Lung (tissue), 12 donors: Measurements from ENCODE around the gene PGS1. TPM values are rescaled to one million over a fixed set of nuclear protein-coding genes. Genes with fewer than 3 reads are reported as not detected.
A peak's percentile ranks its signal among the peaks of the same experiment; 100 is the strongest.

Experiments used
- ATAC-seq: fragments of 200-7000 bp; cut with Tn5 transposase; one replicate; pipeline ENCODE4 v1.9.1; 2020; ENCODE audit warnings: moderate number of reproducible peaks; ENCODE audit not compliant: insufficient read depth, low FRiP score
- DNase-seq, 3 donors: peaks; one replicate each; pipeline ENCODE4 v3.0.0-alpha.2; 2013 to 2017
- H3K27ac ChIP-seq, 2 donors: one replicate each; pipeline ENCODE4 v1.5.1; 2013; ENCODE audit warnings: mild to moderate bottlenecking in 2 of 2, moderate library complexity in 2 of 2, control low read depth in 1 of 2, inconsistent platforms in 1 of 2, low read depth in 1 of 2, low read length in 1 of 2
- H3K27me3 ChIP-seq, 3 donors: one replicate each; pipeline ENCODE4 v1.5.1; 2013; ENCODE audit warnings: low read length in 2 of 3; ENCODE audit not compliant: control insufficient read depth in 3 of 3, insufficient read depth in 3 of 3
- H3K36me3 ChIP-seq, 4 donors: one replicate each; pipeline ENCODE4 v1.5.1; 2013; ENCODE audit warnings: low read length in 4 of 4, mild to moderate bottlenecking in 1 of 4, moderate library complexity in 1 of 4; ENCODE audit not compliant: control insufficient read depth in 4 of 4, insufficient read depth in 4 of 4
- H3K4me1 ChIP-seq, 5 donors: one replicate each; pipeline ENCODE4 v1.5.1; 2013; ENCODE audit warnings: low read length in 5 of 5, mild to moderate bottlenecking in 2 of 5, moderate library complexity in 1 of 5; ENCODE audit not compliant: control insufficient read depth in 5 of 5, insufficient read depth in 5 of 5
- H3K4me3 ChIP-seq: one replicate; pipeline ENCODE4 v1.5.1; 2013; ENCODE audit warnings: mild to moderate bottlenecking, control low read depth, moderate library complexity
- H3K9ac ChIP-seq, 2 donors: one replicate each; pipeline ENCODE4 v1.5.1; 2013; ENCODE audit warnings: low read length in 2 of 2, control low read depth in 1 of 2; ENCODE audit not compliant: insufficient read depth in 1 of 2
- H3K9me3 ChIP-seq, 4 donors: one replicate each; pipeline ENCODE4 v1.5.1; 2013; ENCODE audit warnings: low read length in 3 of 4, mild to moderate bottlenecking in 1 of 4, moderate library complexity in 1 of 4; ENCODE audit not compliant: control insufficient read depth in 4 of 4, insufficient read depth in 3 of 4
- WGBS, 2 donors: extraction: QIAGEN DNeasy Blood & Tissue Kit; methylation state at CpG; one replicate each; pipeline ENCODE4 v1.1.7; 2013; 5-methylcytosine and 5-hydroxymethylcytosine counted together
- polyA plus RNA-seq, 2 donors: library from polyadenylated mRNA; stranded (reverse); fragments of 200-250 nt; gene quantifications; one replicate each; pipeline ENCODE4 v1.2.1, GENCODE V29; 2013
- total RNA-seq, 2 donors: library from RNA; depleted of rRNA in 1 of 2; stranded (reverse); fragments of >200 nt in 1 of 2; gene quantifications; one replicate each; pipeline ENCODE4 v1.2.1, GENCODE V29; 2014 to 2021
- TF ChIP-seq, protein P1 (sequence below): IDR thresholded peaks from 2 replicates; pipeline ENCODE4 v1.5.1; 2012; ENCODE audit warnings: mild to moderate bottlenecking; ENCODE audit errors: control extremely low read depth, extremely low read depth
- donor health status: control.
- donor health status: control.
- donor health status: Bipolar disorder and iron deficiency.
- donor health status: healthy.
- donor health status: DM: yes; HTN: yes; CAD: no.

Gene PGS1
- total and polyA plus RNA-seq, 4 donors = 44.9 to 104 (median 94.3) TPM

DNA sequence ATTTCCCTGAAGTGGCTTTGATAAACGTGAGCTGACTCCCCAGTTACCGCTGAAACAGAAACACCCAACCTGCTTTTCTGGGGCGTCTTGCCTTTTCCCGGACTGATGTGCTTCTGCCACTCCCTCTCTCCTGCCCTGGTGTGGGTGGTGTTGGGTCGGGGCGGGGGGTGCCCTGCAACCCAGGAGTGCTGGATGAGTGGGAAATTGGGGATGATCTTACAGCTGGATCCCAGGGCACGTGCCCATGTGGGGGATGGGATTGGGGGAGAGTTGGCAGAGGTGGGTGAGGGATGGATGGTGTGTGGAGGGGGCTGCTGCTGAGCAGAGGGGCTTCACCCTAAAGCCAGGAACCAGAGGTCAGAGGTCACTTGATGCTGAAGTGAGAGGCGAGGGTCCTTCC is 28.5 kb downstream of the PGS1 start:
- H3K27ac ChIP-seq = peak overlapping the region in 1 of 2 donors; percentile 52
- no peaks in the 10 kb centered on the region for H3K27me3 ChIP-seq
- DNase-seq (no peak), ATAC-seq (no peak)
- peaks cover 7 to 53% (median 18%) of the 10 kb centered on the region in 4 donors for H3K36me3 ChIP-seq
- WGBS, 2 donors = 82 to 84% methylated on average over 8 of the region's 8 CpGs
- TF ChIP-seq, protein P1, sequence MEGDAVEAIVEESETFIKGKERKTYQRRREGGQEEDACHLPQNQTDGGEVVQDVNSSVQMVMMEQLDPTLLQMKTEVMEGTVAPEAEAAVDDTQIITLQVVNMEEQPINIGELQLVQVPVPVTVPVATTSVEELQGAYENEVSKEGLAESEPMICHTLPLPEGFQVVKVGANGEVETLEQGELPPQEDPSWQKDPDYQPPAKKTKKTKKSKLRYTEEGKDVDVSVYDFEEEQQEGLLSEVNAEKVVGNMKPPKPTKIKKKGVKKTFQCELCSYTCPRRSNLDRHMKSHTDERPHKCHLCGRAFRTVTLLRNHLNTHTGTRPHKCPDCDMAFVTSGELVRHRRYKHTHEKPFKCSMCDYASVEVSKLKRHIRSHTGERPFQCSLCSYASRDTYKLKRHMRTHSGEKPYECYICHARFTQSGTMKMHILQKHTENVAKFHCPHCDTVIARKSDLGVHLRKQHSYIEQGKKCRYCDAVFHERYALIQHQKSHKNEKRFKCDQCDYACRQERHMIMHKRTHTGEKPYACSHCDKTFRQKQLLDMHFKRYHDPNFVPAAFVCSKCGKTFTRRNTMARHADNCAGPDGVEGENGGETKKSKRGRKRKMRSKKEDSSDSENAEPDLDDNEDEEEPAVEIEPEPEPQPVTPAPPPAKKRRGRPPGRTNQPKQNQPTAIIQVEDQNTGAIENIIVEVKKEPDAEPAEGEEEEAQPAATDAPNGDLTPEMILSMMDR = no peak
- no peak overlapping the region for H3K9ac ChIP-seq
- no peaks in the 10 kb centered on the region for H3K9me3 ChIP-seq
- H3K4me1 ChIP-seq = peaks cover 6 to 34% (median 9%) of the 10 kb centered on the region in 5 donors
- H3K4me3 ChIP-seq = no peak overlapping the region

DNA sequence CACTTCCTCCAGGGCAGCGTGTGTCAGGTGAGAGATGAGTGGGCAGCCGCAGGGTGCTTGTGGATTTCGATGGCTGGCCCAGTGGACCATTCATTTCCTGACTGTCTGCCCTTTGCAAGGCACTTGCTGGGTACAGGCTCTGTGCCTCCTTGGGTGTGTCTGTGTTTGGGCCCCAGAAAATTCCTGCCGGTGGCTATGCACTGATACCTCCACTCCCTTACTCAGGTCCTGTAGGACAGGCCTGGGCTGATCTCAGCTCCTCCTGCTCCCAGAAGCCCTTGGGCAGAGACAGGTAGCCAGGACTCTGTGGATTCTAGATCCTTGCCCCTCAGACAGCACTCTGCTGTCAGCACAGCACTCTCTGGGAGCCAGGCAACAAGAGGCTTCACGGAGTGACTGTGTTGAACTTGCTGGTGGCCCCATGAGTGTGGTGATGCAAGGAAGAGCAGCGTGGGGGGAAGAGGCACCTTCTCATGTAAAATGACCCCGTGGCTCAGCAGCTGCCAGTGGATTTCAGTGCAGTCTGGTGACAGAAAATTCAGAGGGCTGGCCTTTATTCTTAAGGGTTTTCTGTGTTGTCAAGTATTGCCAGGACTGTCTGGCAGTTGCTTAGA is 29.0 kb downstream of the PGS1 start:
- ATAC-seq (no peak), DNase-seq (no peak)
- WGBS, 2 donors = 75 to 77% methylated on average over 7 of the region's 7 CpGs
- TF ChIP-seq, protein P1 = no peak
- no peak overlapping the region for H3K9ac ChIP-seq
- peaks cover 7 to 50% (median 17%) of the 10 kb centered on the region in 4 donors for H3K36me3 ChIP-seq
- peak overlapping the region in 1 of 2 donors; percentile 52 for H3K27ac ChIP-seq
- H3K4me3 ChIP-seq = no peak overlapping the region
- H3K27me3 ChIP-seq = no peaks in the 10 kb centered on the region
- peaks cover 6 to 38% (median 9%) of the 10 kb centered on the region in 5 donors for H3K4me1 ChIP-seq
- H3K9me3 ChIP-seq = no peaks in the 10 kb centered on the region

DNA sequence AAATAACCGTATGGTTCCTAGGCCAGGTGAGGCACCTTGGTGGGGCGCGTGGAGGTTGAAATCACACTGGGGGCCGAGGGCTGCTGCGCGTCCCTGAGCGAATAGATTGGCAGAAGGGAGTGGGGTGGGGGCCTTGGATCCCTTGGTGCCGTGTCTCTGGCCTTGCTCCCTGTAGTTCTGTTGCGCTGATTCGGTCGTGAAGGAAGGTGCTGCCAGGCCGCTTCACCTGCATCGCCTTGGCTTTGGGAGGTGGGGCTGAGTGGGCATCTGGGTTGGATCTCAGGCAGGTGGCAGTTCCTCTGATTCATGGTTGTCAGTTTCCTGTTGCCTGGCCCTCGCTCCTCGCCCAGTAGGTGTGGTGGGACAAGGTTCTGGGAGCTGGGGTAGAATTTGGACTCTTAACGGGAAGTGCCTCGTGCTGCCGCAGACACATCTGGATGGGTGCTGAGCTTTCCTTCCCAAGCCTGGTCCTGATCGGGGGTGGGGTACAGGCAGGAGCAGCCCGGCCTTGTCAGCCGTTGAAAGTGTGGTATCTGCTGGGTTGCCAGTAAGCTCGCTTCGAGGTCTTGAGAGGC is 30.1 kb downstream of the PGS1 start:
- 87 to 88% methylated on average over 23 of the region's 23 CpGs for WGBS, 2 donors
- TF ChIP-seq, protein P1 = no peak
- H3K27ac ChIP-seq = peak overlapping the region in 1 of 2 donors; percentile 80
- no peak for ATAC-seq
- H3K9me3 ChIP-seq = no peaks in the 10 kb centered on the region
- DNase-seq = no peak
- peaks cover 6 to 48% (median 9%) of the 10 kb centered on the region in 5 donors for H3K4me1 ChIP-seq
- H3K27me3 ChIP-seq = no peaks in the 10 kb centered on the region
- peaks cover 6 to 41% (median 19%) of the 10 kb centered on the region in 4 donors for H3K36me3 ChIP-seq
- no peak overlapping the region for H3K9ac ChIP-seq
- H3K4me3 ChIP-seq = no peak overlapping the region
